OCI-LY3 (cell line): Measurements from ENCODE around the gene SRGAP1.

Source experiments
- CTCF ChIP-seq: fragments of 200-600, 300-600 bp; sonication (generic); IDR thresholded peaks from 2 replicates; pipeline ENCODE4 v1.5.1; 2014; ENCODE audit warnings: antibody characterized with exemption, low read length, low read depth
- EZH2phosphoT487 ChIP-seq: fragments of 200-600 bp; shearing (Covaris generic); IDR thresholded peaks from 2 replicates; pipeline ENCODE4 v1.6.1; 2018; ENCODE audit warnings: antibody characterized with exemption, mixed run types, low read depth

- no peak for TF ChIP-seq EZH2phosphoT487
- TF ChIP-seq CTCF = no peak
Measured at GRCh38 chr12:64054079-64054520, 209.6 kb downstream of the SRGAP1 start.
